GM12892 (cell line): Measurements from ENCODE around the gene PPAT.

Experiments
- POLR2A ChIP-seq: IDR thresholded peaks from 2 replicates; pipeline ENCODE4 v1.6.1; 2011; ENCODE audit warnings: low read depth, low read length, control low read depth
- POLR2AphosphoS5 ChIP-seq: IDR thresholded peaks from 2 replicates; pipeline ENCODE4 v1.6.1; 2011; ENCODE audit warnings: low read depth, low read length, control low read depth

- no peak for TF ChIP-seq POLR2A
- TF ChIP-seq POLR2AphosphoS5: no peak
Observed at GRCh38 chr4:56345458-56345857, 90.0 kb downstream of the PPAT start.
